ENCODE measurements around the gene AFF1.

Gene AFF1

GRCh38 chr4:86942185-86942666 is 7.4 kb downstream of the AFF1 start:
- TF ChIP-seq, protein P1, sequence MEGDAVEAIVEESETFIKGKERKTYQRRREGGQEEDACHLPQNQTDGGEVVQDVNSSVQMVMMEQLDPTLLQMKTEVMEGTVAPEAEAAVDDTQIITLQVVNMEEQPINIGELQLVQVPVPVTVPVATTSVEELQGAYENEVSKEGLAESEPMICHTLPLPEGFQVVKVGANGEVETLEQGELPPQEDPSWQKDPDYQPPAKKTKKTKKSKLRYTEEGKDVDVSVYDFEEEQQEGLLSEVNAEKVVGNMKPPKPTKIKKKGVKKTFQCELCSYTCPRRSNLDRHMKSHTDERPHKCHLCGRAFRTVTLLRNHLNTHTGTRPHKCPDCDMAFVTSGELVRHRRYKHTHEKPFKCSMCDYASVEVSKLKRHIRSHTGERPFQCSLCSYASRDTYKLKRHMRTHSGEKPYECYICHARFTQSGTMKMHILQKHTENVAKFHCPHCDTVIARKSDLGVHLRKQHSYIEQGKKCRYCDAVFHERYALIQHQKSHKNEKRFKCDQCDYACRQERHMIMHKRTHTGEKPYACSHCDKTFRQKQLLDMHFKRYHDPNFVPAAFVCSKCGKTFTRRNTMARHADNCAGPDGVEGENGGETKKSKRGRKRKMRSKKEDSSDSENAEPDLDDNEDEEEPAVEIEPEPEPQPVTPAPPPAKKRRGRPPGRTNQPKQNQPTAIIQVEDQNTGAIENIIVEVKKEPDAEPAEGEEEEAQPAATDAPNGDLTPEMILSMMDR (IDR thresholded peaks at IDR 0.05; ENCODE audit: borderline replicate concordance, insufficient read depth, low read depth, low read length) = no peak
- H3K4me3 ChIP-seq (ENCODE audit: low read depth, low read length) = no peak overlapping the region

DNA sequence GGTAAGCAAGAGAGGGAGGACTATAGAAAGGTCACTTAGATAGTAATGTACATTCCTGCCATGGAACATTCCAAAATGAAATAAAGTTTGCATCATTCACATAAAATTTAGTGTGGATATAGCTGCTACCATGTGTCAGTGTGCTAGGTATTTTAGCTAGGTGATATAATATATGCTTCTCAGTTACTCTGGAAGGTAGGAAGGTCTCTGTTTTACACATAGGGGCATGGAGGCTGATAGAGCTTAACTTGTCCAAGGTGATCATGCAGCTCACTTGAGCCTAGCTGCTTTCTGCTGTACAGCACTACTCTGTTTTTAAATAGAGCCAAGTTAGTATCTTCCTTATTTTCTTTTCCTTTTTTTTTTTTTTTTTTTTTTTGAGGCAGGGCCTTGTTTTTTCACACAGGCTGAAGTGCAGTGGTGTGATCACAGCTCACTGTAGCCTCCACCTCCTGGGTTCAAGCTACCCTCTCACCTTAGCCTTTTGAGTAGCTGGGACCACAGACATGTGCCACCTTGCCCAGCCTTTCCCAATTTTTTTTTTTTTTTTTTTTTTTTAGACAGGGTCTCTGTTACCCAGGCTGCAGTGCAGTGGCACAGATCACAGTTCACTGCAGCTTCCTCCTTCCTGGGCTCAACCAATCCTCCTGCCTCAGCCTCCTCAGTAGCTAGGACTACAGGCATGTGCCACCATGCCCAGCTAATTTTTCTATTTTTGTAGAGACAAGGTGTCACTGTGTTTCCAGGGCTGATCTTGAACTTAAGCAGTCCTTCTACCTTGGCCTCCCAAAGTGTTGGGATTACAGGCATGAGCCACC is 10.4 kb downstream of the AFF1 start:
- H3K4me3 ChIP-seq (ENCODE audit: low read depth, low read length) = no peak overlapping the region
- TF ChIP-seq, protein P1 (IDR thresholded peaks at IDR 0.05; ENCODE audit: borderline replicate concordance, insufficient read depth, low read depth, low read length) = no peak

DNA sequence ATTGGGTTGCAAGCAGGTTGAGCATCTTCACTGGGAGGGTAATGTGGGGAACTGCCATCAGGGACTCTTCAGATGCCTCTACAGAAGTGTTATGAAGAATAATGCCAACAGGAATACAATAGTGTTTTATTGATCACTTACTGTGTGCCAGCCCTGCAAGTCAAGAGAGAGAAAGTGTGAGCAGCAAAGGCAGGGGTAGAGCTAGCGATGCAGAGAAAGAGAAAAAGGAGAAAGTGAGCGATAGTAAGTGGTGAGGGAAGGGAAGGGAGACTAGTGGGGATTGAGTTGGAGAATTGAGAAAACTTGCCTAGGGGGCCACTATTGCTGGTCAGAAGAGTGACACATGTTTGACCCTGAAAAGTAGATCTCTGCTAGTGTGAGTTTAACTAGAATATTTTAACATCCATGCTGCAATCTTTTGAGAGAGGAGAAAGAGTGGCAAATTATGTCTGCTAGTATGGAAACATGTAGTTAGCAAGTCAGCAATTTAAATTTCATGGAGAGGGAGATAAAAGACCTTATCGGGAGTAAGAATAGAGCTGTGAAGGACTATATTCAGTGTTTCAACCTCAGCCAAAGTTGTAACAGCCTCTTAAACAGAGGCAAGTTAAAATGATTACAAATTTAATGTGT is 12.2 kb downstream of the AFF1 start:
- TF ChIP-seq, protein P1 (IDR thresholded peaks at IDR 0.05; ENCODE audit: borderline replicate concordance, insufficient read depth, low read depth, low read length) = no peak
- H3K4me3 ChIP-seq (ENCODE audit: low read depth, low read length) = no peak overlapping the region

GRCh38 chr4:86947501-86948120 is 12.8 kb downstream of the AFF1 start:
- TF ChIP-seq, protein P1 (IDR thresholded peaks at IDR 0.05; ENCODE audit: borderline replicate concordance, insufficient read depth, low read depth, low read length) = no peak
- no peak overlapping the region for H3K4me3 ChIP-seq (ENCODE audit: low read depth, low read length)

- TF ChIP-seq, protein P1 (IDR thresholded peaks at IDR 0.05; ENCODE audit: borderline replicate concordance, insufficient read depth, low read depth, low read length) = no peak
- H3K4me3 ChIP-seq (ENCODE audit: low read depth, low read length) = no peak overlapping the region
Measured at GRCh38 chr4:86948276-86948675, 13.5 kb downstream of the AFF1 start.

- H3K4me3 ChIP-seq (ENCODE audit: low read depth, low read length) = no peak overlapping the region
- TF ChIP-seq, protein P1 (IDR thresholded peaks at IDR 0.05; ENCODE audit: borderline replicate concordance, insufficient read depth, low read depth, low read length) = no peak
Measured at GRCh38 chr4:86950831-86951525, 16.2 kb downstream of the AFF1 start.
